ENCODE measurements around the gene HDAC9.

Gene HDAC9

DNA sequence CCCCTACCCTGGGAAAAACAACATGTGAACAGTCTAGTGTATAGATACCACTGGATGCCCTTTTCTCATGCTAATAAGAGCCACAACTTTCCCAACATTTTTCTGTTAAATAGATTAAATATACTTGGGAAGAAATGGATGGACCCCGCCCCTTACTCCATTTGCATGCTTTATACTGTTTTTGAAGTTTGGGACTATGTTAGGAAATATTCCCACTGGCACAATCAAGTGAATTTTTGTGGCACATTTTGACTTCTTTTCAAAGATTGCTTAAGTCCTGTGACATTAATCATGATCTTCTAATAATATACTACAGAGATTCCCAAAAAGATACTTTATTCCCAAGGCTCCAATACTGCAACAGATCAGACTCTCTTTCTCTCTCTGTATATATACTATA lies 405.3 kb downstream of the HDAC9 start:
- TF ChIP-seq TAF1 (IDR thresholded peaks at IDR 0.05; ENCODE audit: borderline replicate concordance, low read depth, low read length) = no peak
- TF ChIP-seq POLR2AphosphoS5 (IDR thresholded peaks at IDR 0.05; ENCODE audit: low read depth, low read length) = no peak
- no peak for TF ChIP-seq POLR2A (IDR thresholded peaks at IDR 0.05; ENCODE audit: low read depth, low read length)
- DNase-seq (ENCODE audit: insufficient read length) (no peak), FAIRE-seq (no peak)

DNA sequence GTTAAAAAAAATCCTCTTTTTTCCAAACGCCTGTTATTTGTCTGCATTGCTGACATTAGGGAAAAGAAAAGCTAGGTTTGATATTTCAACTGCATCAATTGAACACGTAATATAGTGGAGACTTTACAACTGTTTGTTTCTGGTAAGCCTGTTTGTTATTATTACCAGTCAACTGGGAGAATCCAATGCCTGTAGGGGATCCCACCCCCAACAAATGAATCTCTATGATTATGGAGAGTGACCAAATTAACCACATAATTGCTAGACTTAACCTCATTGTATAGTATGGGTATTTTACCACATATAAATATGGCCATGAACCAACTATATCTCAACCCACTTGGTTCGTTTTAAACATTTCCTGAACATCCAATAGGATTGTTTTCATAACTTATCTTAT lies 405.8 kb downstream of the HDAC9 start:
- no peak for DNase-seq (ENCODE audit: insufficient read length)
- no peak for FAIRE-seq
- TF ChIP-seq POLR2A (IDR thresholded peaks at IDR 0.05; ENCODE audit: low read depth, low read length) (no peak), TAF1 (IDR thresholded peaks at IDR 0.05; ENCODE audit: borderline replicate concordance, low read depth, low read length) (no peak), POLR2AphosphoS5 (IDR thresholded peaks at IDR 0.05; ENCODE audit: low read depth, low read length) (no peak)

DNA sequence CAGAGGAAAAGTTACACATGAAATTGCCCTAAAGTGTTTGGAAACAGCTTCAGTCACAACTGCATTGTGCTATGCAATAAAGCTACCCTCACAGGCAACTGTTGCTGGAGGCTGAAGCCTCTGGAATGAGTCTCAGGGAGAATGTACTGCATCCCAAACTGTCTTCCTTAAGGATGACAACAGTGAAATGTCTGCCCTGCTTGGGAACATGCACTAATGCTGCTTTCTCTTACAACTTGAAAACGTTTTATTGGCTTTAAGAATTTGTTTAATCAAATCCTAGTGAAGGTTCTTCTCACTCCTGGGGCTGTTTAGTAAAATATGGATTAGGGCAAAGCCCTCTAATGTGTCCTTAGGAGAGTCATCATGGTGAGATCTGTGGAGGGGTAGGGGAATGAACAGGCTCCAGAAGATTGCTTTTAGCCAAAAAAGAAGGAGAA lies 406.5 kb downstream of the HDAC9 start:
- FAIRE-seq (no peak), DNase-seq (ENCODE audit: insufficient read length) (no peak)
- no peak for TF ChIP-seq POLR2A (IDR thresholded peaks at IDR 0.05; ENCODE audit: low read depth, low read length)
- TF ChIP-seq POLR2AphosphoS5 (IDR thresholded peaks at IDR 0.05; ENCODE audit: low read depth, low read length) = no peak
- no peak for TF ChIP-seq TAF1 (IDR thresholded peaks at IDR 0.05; ENCODE audit: borderline replicate concordance, low read depth, low read length)

DNA sequence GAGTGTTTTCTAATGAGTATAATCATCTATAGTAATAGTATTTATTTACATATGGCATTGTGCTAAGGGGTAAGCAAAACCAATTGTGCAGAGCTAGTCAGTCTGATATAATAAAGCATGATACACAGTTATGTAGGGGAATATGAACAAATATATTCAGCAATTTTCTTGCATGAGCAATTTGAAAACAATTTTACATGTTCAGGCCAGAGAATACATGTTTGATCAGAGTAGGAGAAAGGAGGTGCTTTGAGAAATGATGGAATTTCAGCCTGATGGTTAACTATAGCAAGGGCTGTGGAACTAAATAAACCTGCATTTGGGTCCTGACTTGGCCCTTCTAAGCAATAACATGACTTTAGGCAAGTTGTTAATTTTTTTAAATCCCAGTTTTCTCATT lies 407.3 kb downstream of the HDAC9 start:
- DNase-seq (ENCODE audit: insufficient read length) = no peak
- FAIRE-seq = no peak
- TF ChIP-seq TAF1 (IDR thresholded peaks at IDR 0.05; ENCODE audit: borderline replicate concordance, low read depth, low read length) = no peak
- no peak for TF ChIP-seq POLR2A (IDR thresholded peaks at IDR 0.05; ENCODE audit: low read depth, low read length)
- TF ChIP-seq POLR2AphosphoS5 (IDR thresholded peaks at IDR 0.05; ENCODE audit: low read depth, low read length) = no peak

DNA sequence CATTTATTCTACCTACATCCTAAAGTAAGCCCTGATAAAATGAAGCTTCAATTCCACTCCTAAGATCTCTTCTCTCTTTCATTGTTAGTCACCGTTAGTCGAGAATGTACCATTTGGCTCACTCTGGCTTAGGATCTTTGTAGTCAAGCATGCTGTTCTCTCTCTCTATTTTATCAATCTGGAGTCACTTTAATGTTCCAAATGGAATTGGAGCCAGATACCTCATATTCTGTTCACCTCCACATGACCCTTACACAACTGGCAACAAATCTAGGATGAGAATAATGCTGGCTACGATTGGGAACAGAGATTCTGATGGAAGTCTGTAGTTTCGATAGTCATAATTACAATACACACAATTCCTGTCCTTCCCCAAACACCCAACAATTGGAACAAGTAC lies 408.1 kb downstream of the HDAC9 start:
- no peak for FAIRE-seq
- DNase-seq (ENCODE audit: insufficient read length) = no peak
- TF ChIP-seq POLR2A (IDR thresholded peaks at IDR 0.05; ENCODE audit: low read depth, low read length) = no peak

DNA sequence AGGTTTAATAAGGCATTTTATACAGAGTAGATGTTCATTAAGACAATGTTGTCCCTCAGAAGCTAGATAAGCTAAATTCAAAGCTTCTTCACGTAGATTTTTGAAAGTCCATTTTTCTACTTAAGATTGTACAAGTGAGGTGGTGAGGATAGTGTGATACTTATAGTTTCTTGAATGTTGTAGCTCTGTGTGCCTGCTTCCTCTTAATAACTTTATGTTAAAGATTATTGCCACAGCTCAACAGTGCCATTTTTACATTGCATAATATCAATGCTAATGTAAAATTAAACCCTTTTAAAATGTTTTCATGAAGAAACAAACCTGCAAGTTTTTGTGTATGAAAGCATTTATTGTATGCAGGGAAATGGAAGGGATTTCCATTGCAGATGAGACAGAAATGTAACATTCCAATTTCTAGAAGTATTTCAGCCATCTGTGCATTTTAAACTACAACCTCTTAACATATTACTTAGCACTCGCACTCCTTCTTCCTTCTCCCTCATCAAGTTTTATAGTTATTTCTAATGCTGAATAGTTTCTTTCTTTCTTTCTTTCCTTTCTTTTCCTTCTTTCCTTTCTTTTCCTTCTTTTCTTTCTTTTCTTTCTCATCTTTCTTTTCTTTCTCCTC lies 409.9 kb downstream of the HDAC9 start:
- FAIRE-seq = no peak
- TF ChIP-seq POLR2AphosphoS5 (IDR thresholded peaks at IDR 0.05; ENCODE audit: low read depth, low read length) (no peak), POLR2A (IDR thresholded peaks at IDR 0.05; ENCODE audit: low read depth, low read length) (no peak), TAF1 (IDR thresholded peaks at IDR 0.05; ENCODE audit: borderline replicate concordance, low read depth, low read length) (no peak)

DNA sequence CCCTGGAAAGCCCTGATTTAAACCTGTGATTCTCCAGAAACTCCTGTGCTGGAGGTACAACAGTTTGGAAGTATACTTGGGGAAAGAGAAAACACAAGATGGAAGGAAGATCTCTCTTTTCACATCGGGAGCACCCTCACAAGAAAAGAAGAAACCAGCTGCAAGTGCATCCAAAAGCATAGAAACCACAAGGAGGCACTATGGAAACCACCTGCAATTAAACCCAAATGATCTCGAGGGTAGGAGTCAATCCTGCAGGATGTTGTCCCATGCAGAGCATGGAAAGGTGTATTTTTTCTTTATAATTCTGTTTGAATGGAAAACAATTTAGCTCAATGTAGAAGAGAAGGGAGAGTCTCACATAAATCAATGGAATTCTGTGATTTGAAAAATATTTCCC lies 411.4 kb downstream of the HDAC9 start:
- DNase-seq (ENCODE audit: insufficient read length) = no peak
- no peak for FAIRE-seq

More for the DNA sequence above, 409.9 kb downstream of the HDAC9 start:
- DNase-seq (ENCODE audit: insufficient read length) = no peak

DNA sequence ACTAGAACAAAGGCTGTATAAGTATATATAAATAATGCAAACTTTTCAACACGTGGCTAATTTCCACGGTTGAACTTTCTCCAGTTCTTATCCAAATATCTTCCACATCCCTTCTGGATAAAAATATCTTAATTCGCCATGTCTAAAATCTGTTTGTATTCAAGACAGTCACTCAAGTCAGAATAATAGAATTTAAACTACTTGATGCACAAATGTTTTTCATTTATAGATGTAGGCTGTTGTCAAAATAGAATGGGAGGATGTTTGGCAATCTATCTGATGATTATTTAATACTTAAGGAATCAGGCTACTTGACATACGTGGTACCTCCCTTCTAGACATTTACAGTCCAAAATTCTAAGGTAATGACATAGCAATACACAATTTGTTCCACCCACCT lies 417.6 kb downstream of the HDAC9 start:
- no peak for DNase-seq (ENCODE audit: insufficient read length)
- TF ChIP-seq POLR2AphosphoS5 (IDR thresholded peaks at IDR 0.05; ENCODE audit: low read depth, low read length) = no peak
- no peak for TF ChIP-seq TAF1 (IDR thresholded peaks at IDR 0.05; ENCODE audit: borderline replicate concordance, low read depth, low read length)
- no peak for TF ChIP-seq POLR2A (IDR thresholded peaks at IDR 0.05; ENCODE audit: low read depth, low read length)
- FAIRE-seq = no peak

More for the DNA sequence above, 411.4 kb downstream of the HDAC9 start:
- TF ChIP-seq POLR2AphosphoS5 (IDR thresholded peaks at IDR 0.05; ENCODE audit: low read depth, low read length) (no peak), POLR2A (IDR thresholded peaks at IDR 0.05; ENCODE audit: low read depth, low read length) (no peak), TAF1 (IDR thresholded peaks at IDR 0.05; ENCODE audit: borderline replicate concordance, low read depth, low read length) (no peak)

DNA sequence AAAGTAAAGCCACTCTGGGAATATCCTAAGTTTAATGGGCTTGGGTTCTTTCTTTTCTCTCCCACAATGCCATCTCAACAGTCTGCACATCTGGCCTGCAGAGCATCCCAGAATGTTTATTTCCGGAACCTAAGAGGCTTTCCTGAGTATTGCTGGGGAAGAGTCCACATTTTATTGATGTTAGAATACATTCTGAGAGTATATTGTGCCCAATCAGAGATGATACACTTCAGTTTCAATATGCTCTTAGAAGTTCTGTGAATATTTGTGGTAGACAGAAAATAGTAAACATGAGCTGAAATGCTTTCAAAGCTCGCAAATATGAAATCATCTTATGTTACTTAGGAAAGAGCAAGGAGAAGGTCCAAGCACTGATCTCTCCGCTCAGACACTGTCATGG lies 421.3 kb downstream of the HDAC9 start:
- DNase-seq (ENCODE audit: insufficient read length) (no peak), FAIRE-seq (no peak)
- TF ChIP-seq POLR2A (IDR thresholded peaks at IDR 0.05; ENCODE audit: low read depth, low read length) = no peak
- no peak for TF ChIP-seq POLR2AphosphoS5 (IDR thresholded peaks at IDR 0.05; ENCODE audit: low read depth, low read length)
- no peak for TF ChIP-seq TAF1 (IDR thresholded peaks at IDR 0.05; ENCODE audit: borderline replicate concordance, low read depth, low read length)

DNA sequence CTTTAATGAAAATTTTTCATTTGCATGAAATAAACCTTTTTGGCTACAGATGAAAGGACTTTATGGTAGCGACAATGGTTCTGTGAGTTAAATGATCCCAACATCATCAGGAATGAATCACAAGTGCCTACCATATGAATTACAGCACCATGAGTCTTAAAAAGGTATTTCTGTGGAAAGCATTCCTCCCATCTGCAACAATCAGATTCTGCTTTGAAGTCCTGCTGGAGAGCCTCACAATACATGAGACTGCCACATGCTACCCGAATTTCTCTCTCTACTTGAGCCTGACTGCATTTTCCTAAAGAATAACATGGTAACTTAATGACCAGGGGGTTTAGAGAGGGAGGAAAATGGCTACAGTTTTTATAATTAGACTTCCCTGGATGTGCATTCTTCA lies 431.6 kb downstream of the HDAC9 start:
- FAIRE-seq (no peak), DNase-seq (ENCODE audit: insufficient read length) (no peak)
- no peak for TF ChIP-seq POLR2A (IDR thresholded peaks at IDR 0.05; ENCODE audit: low read depth, low read length)

DNA sequence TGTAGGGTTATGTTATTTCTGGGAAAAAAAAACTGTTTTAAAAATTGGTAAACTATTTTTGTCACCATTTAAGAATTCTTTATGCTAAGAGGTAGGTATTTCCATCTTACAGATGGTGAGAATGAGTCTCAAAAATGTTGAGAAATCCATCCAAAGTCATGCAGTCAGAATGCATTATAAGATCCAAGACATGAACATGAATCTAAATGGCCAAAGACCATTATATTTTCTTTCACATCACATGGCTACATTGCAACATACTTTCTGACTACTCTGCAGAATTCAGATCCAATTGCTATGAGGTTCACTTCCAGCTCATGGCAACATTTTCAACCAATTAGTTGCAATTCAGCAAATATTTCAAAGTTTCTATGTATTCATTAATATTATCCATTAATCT lies 440.7 kb downstream of the HDAC9 start:
- DNase-seq (ENCODE audit: insufficient read length) (no peak), FAIRE-seq (no peak)
- TF ChIP-seq POLR2A (IDR thresholded peaks at IDR 0.05; ENCODE audit: low read depth, low read length) (no peak), TAF1 (IDR thresholded peaks at IDR 0.05; ENCODE audit: borderline replicate concordance, low read depth, low read length) (no peak), POLR2AphosphoS5 (IDR thresholded peaks at IDR 0.05; ENCODE audit: low read depth, low read length) (no peak)

DNA sequence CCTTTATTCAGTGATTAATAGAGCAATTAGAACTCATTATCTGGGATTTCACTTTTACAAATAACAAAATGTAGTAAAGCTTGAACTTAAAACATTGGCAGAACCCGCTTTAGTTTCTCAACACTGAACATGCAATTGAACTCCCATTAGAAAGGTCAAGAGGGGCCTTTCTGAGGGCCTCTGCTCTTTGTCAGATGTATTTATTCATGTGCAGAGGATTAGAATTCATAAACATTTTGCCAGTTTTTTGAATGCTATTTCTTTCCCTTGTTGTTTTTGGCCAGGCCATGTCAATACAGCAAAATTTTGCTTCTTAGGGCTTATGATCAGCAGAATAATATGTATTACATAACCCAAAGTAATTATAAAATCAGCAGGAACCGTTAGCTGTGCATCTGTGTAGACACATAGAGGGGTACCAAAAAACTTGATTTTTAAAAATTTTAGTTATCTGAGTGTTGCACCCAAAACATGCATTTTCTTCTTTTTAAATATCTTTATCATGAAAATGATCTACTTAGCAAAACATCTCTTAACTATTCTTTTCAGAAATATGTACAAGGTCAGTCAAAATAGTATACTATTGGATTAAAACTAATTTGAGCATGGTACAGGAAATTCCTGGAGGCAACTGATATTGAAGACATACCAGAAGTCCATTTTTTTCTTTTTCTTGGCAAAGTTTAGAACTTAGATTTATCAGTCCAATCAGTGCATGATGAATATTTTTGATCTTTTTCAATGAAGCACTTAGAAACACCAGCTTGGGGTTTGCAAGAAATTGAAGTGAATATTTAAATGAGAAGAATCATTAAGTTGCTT lies 444.4 kb downstream of the HDAC9 start:
- TF ChIP-seq POLR2AphosphoS5 (IDR thresholded peaks at IDR 0.05; ENCODE audit: low read depth, low read length) = no peak
- TF ChIP-seq POLR2A (IDR thresholded peaks at IDR 0.05; ENCODE audit: low read depth, low read length) = no peak
- no peak for TF ChIP-seq TAF1 (IDR thresholded peaks at IDR 0.05; ENCODE audit: borderline replicate concordance, low read depth, low read length)
- no peak for FAIRE-seq
- DNase-seq (ENCODE audit: insufficient read length) = no peak

All from GM12892 (cell line).